Measurements from ENCODE around the gene SCG3.
"Not testable (repeated sequence)": the region's sequence is repeated elsewhere in the genome, so short reads cannot be mapped to it uniquely, and the experiment has no call there.

The SCG3 gene

GRCh38 chr15:51681303-51681963, at the start of gene SCG3:
Gene SCG3, plus strand, starts transcription at chr15:51681503. Its CDS starts 253 bp downstream, at chr15:51681756.
- peak; percentile 29 for DNase-seq (ENCODE audit: low spot score)

DNA sequence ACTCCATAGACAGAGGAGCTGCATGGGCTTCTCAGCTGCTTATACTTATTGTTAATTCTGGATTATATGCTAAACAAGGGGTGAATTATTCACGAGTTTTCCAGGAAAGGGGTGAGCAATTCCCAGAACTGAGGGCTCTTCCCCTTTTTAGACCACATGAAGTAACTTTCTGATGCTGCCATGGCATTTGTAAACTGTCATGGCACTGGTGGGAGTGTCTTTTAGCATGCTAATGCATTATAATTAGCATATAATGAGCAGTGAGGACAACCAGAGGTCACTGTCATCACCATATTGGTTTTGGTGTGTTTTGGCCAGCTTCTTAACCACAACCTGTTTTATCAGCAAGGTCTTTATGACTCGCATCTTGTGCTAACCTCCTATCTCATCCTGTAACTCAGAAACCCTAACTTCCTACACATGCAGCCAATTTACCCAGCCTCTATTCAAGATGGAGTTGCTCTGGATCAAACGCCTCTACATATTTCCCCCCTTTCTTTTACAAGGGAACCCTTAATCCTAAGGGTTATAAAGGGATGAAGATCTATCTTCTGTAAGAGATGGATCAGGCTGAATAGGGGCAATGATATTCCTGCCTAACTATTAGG, 46.6 kb upstream of the SCG3 start:
- DNase-seq (ENCODE audit: low spot score) = no peak

GRCh38 chr15:51641490-51642130, 39.7 kb upstream of the SCG3 start:
- no peak for DNase-seq (ENCODE audit: low spot score)

GRCh38 chr15:51642696-51643095, 38.6 kb upstream of the SCG3 start:
- DNase-seq (ENCODE audit: low spot score) = no peak

- DNase-seq (ENCODE audit: low spot score) = no peak
Measured at GRCh38 chr15:51647128-51647562, 34.2 kb upstream of the SCG3 start.

- not testable (repeated sequence) for DNase-seq (ENCODE audit: low spot score)
Measured at GRCh38 chr15:51648101-51648500, 33.2 kb upstream of the SCG3 start.

DNA sequence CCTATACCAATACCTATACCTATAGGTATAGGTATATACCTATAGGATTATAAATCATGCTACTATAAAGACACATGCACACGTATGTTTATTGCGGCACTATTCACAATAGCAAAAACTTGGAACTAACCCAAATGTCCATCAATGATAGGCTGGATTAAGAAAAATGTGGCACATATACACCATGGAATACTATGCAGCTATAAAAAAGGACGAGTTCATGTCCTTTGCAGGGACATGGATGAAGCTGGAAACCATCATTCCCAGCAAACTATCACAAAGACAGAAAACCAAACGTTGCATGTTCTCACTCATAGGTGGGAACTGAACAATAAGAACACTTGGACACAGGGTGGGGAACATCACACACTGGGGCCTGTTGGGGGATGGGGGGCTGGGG, 32.7 kb upstream of the SCG3 start:
- DNase-seq (ENCODE audit: low spot score) = not testable (repeated sequence)

DNA sequence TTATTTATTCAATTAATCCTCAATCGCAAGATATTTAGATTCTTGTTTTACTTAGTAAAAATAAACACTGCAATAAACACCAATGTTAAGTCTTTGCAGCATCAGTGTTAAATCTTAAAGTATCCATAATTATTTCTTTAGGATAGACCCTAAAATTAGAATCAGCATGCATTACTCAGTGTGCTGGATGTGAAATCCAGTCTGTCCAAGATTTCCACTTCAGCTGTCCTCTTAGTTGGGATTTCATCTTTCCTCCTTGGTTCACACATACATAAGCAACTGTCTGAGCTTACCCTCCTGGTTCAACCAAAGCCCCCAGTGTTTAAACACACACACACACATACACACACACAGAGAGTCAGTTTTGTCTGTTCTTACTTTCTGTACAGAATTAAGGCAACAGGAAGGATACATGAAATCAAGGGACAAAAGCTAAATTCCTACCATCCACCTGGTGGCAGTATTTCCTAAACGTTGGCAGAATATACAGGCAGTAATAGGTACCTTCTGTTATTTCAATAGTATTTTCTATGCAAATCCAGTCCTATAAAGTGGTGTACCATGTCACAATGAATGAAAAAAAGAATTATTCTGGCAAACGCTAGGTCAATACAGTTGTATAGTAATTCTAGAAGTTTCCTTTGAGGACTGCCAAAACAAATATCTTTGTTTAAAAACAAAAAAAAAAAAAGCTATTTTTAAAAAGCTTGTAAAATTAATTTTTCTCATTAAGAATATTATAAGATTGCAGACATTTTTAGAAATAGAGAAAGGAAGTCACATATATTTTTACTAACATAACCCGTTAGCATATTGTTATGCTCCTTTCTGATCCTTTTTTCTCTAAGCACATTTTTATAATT, 31.4 kb upstream of the SCG3 start:
- peak; percentile 42 for DNase-seq (ENCODE audit: low spot score)

DNA sequence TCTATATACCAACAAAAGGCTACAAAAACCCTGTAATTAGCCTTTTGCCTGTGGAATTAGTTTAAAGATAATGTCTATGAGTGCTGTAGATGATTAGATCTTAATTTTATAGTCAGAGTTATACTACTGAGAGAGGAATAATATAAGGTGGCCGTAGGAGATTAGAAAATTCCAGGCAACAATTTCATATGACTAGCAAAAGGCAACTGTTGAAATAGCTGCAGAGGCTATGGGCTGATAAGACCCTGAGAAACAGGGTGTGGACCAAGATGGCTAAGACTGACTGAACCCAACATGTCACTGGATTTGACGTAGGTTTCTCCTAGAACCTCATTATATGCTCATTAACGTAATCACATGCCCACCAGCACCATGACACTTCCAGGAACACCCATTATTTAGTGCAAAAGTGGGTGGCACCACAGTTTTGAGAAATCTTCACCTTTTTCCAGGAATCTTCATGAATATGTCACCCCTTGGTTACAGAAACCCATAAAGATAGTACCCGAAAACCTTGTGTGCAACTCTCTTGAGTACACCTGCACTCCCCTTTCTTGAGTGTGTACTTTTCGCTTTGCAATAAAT, 29.1 kb upstream of the SCG3 start:
- no peak for DNase-seq (ENCODE audit: low spot score)

- not testable (repeated sequence) for DNase-seq (ENCODE audit: low spot score)
Measured at GRCh38 chr15:51655401-51656057, 25.8 kb upstream of the SCG3 start.

DNA sequence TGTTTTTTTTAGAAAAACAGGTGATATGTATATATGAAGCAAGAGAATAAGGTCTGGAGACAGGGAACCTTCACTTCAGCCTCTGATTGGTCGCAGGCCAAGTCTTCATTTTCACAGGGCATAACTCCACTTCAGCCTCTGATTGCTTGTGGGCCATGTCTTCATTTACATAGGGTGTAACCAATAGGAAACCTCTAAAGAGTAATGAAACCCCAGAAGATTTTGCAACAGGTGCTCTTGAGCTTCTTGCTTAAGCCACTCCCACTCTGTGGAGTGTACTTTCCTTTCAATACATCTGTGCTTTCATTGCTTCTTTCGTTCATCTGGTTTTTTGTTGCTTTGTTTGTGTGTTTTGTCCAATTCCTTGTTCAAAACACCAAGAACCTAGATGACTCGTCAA, 22.6 kb upstream of the SCG3 start:
- DNase-seq (ENCODE audit: low spot score) = no peak

DNA sequence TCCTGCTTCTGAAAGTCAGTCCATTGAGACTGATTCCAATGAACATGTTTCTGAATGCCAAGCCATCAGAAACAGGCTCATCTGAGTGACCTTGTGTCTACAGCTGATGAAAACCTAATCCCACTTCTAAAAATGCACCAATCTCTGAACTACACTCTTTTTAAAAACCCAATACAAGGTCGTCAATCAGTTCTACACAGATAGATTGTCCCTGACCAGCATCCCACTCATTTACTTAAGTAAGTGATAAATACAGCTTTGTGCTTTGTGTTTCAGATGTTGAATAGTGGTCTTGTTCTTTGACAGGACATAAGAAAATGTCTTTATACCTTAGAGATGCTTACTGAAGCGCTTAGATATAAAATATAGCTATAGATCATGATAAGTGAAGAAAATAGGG, 20.2 kb upstream of the SCG3 start:
- DNase-seq (ENCODE audit: low spot score) = no peak

DNA sequence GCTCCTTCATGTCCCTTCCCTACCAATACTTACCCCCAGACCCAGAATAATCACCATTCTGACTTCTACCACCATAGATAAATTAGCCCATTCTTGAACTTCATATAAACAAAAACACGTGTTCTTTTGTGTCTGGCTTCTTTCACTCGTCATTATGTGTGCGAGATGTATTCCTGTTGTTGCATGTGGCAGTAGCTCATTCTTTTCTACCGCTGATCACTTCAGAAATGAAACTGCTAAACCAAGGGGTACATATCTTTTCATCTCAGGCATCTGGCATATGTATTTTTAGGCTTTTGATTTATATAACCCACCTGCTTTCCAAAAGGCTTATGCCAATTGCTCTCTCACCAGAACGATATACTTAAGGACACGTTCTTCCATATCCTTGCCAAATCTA, 13.8 kb upstream of the SCG3 start:
- DNase-seq (ENCODE audit: low spot score) = no peak

GRCh38 chr15:51668446-51668845, 12.9 kb upstream of the SCG3 start:
- no peak for DNase-seq (ENCODE audit: low spot score)

DNA sequence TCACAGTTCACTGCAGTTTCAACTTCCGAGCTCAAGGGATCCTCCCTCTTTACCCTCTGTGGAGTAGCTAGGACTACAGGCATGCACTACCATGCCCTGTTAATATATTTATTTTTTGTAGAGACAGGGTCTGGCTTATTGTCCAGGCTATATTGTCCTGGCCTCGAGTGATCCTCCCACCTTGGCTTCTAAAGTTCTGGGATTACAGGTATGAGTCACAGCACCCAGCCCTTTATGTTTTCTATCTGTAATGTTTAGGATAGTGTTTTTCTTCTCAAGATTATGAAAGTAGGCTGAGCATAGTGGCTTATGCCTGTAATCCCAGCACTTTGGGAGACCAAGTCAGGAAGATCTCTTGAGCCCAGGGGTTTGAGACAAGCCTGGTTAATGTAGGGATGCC, 11.9 kb upstream of the SCG3 start:
- DNase-seq (ENCODE audit: low spot score) = no peak

DNA sequence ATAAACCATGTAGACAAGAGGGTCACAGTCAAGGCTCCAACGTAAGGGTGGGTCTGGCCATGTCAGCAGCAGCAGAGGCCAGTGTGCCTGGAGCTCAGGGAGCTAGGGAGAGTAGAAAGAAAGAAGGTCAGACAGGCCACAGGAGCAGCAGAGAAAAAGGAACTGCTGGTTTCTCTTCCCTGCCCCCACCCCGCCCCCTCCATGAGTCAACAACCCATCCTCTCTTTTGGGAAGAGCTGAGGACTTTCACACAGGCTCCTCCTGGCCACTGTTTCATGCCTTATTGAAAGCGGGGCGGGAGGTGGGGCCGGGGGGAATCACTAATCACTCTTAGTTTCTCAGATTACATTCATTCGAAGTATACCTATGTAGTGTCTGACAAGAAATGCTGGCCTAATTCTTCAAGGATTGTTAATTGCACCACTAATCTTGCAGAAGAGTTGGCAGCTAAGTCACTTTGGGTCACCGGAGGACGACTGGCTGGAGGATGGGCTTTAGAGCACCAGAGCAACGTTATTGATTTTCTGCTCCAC, 9.1 kb upstream of the SCG3 start:
- no peak for DNase-seq (ENCODE audit: low spot score)

DNA sequence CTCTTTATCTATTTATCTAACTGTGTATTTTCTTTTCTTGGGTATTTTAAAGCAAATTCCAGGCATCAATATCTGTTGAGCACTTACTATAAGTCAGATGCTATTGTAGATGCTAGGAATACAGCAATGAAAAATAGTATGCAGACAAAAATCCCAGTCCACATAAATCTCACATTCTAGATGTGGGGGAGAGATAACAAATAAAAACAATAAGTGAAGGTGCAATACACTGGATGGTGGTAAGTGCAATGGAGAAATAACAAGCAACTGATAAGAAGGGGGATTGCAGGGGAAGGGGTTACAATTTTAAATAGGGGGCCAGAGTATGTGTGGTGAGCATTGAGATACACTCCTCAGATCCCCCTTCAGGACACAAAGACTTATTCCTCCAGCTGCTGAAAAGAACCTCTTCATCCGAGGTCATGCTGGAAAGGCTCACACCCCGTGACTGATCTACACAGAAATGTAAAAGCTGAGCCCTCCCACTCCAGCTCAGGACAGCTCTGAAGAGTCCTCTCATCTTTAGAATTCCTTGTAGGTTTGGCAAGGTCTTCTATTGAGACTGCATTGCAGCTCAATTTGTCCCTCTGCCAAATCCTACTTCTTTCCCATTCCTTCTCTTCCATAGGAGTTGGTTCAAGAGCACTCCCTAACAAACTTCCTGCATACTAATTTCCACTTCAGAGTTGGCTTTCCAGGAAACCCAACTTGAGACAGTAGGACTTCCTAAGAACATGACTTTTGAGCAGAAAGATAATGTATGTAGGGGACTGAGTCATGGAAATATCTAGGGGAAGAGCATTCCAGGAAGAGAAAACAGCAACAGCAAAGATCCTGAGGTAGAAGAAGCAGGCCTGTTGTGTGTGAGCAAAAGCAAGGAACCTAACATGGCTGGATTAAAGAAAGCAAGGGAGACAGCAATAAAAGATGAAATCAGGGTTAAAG, 8.1 kb upstream of the SCG3 start:
- DNase-seq (ENCODE audit: low spot score) = no peak

DNA sequence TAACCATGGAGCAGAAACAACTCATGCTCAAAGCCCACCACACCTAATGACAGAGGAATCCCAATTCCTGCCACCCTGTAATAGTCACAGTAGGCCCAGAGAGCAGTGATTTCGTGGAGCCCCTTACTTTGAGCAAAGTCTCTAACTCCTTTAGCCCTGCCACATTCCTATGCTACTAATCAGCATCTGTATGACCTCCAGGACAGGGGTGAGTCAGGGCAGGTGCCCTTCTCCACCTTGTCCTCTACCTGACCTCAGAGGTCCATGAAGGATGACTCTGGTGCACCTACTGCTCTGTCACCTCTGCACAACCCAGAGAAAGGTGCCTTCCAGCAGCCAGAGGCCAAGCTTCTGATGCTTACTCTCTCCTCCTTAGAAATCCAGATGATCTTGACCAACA, 6.1 kb upstream of the SCG3 start:
- no peak for DNase-seq (ENCODE audit: low spot score)

- no peak for DNase-seq (ENCODE audit: low spot score)
Measured at GRCh38 chr15:51677021-51677420, 4.3 kb upstream of the SCG3 start.

- no peak for DNase-seq (ENCODE audit: low spot score)
Measured at GRCh38 chr15:51677452-51677851, 3.9 kb upstream of the SCG3 start.

Data from HuH-7.5 (cell line).